ENCODE data around the gene TNK1. TPM values are rescaled to one million over a fixed set of nuclear protein-coding genes. Genes with fewer than 3 reads are reported as not detected.
"Not testable (repeated sequence)": the region's sequence is repeated elsewhere in the genome, so short reads cannot be mapped to it uniquely, and the experiment has no call there.

Gene TNK1
- total and polyA plus RNA-seq, 2 donors (not counting 3 experiments of a cell fraction or from before 2014, with no cell fraction given) = 0.22 to 0.58 TPM

DNA sequence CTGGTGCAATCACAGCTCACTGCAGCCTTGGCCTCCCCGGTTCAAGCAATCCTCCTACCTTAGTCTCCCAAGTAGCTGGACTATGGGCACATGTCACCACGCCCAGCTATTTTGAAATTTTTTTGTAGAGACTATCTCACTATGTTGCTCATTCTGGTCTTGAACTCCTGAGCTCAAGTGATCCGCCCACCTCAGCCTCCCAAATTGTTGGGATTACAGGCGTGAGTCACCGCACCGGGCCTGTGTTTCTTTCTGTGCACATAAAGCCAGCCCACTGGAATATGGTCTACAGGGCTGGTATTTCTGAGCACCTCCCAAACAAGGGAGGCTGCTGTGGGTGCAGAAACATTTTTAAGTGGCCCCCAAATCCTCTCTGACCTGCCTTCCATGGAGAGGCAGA is 17.6 kb upstream of the TNK1 start:
- H4K20me1 ChIP-seq (replicated peaks; ENCODE audit: control insufficient read depth, extremely low read depth, insufficient read depth, low read length) = no peaks in the 10 kb centered on the region
- no peaks in the 10 kb centered on the region for H3K79me2 ChIP-seq (ENCODE audit: control insufficient read depth, insufficient read depth, low read length)
- H2AFZ ChIP-seq (ENCODE audit: low read depth, low read length) = no peak overlapping the region
- H3K4me3 ChIP-seq (replicated peaks in 1 of 3; ENCODE audit: insufficient read depth in 1 of 3, low read depth in 1 of 3, low read length in 3 of 3) = no peak overlapping the region
- H3K9me1 ChIP-seq (replicated peaks; ENCODE audit: control insufficient read depth, extremely low read depth, insufficient read depth, low read length) = no peaks in the 10 kb centered on the region
- H3K9me3 ChIP-seq (replicated peaks; ENCODE audit: control insufficient read depth, insufficient read depth, low read length) = no peaks in the 10 kb centered on the region
- H3K4me1 ChIP-seq (ENCODE audit: control insufficient read depth, extremely low read depth, insufficient read depth, low read length) = no peaks in the 10 kb centered on the region
- H3K27me3 ChIP-seq (ENCODE audit: control insufficient read depth in 2 of 2, insufficient read depth in 2 of 2, low read length in 2 of 2) = peaks cover 0 to 3% of the 10 kb centered on the region in 2 experiments
- H3K4me2 ChIP-seq (ENCODE audit: insufficient read depth, low read length) = no peak overlapping the region
- no peaks in the 10 kb centered on the region for H3K36me3 ChIP-seq (ENCODE audit: control insufficient read depth in 2 of 2, extremely low read depth in 1 of 2, insufficient read depth in 2 of 2, low read length in 2 of 2)
- TF ChIP-seq POLR2AphosphoS5 (IDR thresholded peaks at IDR 0.05; ENCODE audit: insufficient read depth, low read depth, low read length) (no peak), FOS (IDR thresholded peaks at IDR 0.05; ENCODE audit: borderline replicate concordance, insufficient read depth, low read length) (no peak), EZH2 (IDR thresholded peaks at IDR 0.05; ENCODE audit: borderline replicate concordance, low read depth, low read length, severe bottlenecking) (no peak), MYC (IDR thresholded peaks at IDR 0.05; ENCODE audit: low read depth, low read length) (no peak), POLR2A (IDR thresholded peaks at IDR 0.05; ENCODE audit: low read depth, low read length) (no peak), GATA2 (IDR thresholded peaks at IDR 0.05; ENCODE audit: insufficient read depth, insufficient read length, low read depth, low read length) (no peak), JUN (IDR thresholded peaks at IDR 0.05; ENCODE audit: borderline replicate concordance, insufficient read depth, insufficient read length, low read depth) (no peak)
- TF ChIP-seq, protein P1, sequence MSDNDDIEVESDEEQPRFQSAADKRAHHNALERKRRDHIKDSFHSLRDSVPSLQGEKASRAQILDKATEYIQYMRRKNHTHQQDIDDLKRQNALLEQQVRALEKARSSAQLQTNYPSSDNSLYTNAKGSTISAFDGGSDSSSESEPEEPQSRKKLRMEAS (IDR thresholded peaks at IDR 0.05; ENCODE audit: insufficient read depth, insufficient read length) = no peak
- TF ChIP-seq, protein P2, sequence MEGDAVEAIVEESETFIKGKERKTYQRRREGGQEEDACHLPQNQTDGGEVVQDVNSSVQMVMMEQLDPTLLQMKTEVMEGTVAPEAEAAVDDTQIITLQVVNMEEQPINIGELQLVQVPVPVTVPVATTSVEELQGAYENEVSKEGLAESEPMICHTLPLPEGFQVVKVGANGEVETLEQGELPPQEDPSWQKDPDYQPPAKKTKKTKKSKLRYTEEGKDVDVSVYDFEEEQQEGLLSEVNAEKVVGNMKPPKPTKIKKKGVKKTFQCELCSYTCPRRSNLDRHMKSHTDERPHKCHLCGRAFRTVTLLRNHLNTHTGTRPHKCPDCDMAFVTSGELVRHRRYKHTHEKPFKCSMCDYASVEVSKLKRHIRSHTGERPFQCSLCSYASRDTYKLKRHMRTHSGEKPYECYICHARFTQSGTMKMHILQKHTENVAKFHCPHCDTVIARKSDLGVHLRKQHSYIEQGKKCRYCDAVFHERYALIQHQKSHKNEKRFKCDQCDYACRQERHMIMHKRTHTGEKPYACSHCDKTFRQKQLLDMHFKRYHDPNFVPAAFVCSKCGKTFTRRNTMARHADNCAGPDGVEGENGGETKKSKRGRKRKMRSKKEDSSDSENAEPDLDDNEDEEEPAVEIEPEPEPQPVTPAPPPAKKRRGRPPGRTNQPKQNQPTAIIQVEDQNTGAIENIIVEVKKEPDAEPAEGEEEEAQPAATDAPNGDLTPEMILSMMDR (IDR thresholded peaks at IDR 0.05; ENCODE audit: extremely low read depth in 1 of 2, insufficient read depth in 1 of 2, low read depth in 1 of 2, low read length in 2 of 2) = no peak
- ChIA-PET CTCF (interaction anchor here (1.1 to 1.7 kb wide), 3 partner anchors 9 to 197 kb away, joined by 3 to 9 read pairs (median 4); no protein-coding TSS in a partner anchor), POLR2A (interaction anchor here (0.6 kb wide), 1 partner anchor 184 kb away, joined by 5 read pairs; no protein-coding TSS in a partner anchor)
- dilution Hi-C loops (cut with MboI; ENCODE audit: extremely low pct_ligation_motif_present, low sequenced_read_pairs) = no loop called here
- no peak overlapping the region for H3K9ac ChIP-seq (replicated peaks; ENCODE audit: extremely low read depth, insufficient read depth, low read length)
- BruUV-seq (replicated peaks) = no TSS peak
- intact Hi-C loops (cut with micrococcal nuclease) = no loop called here
- FAIRE-seq (no peak), DNase-seq (ENCODE audit: low read depth, low spot score) (no peak)
- no peak overlapping the region for H3K27ac ChIP-seq (ENCODE audit: insufficient read depth, low read depth, low read length)

DNA sequence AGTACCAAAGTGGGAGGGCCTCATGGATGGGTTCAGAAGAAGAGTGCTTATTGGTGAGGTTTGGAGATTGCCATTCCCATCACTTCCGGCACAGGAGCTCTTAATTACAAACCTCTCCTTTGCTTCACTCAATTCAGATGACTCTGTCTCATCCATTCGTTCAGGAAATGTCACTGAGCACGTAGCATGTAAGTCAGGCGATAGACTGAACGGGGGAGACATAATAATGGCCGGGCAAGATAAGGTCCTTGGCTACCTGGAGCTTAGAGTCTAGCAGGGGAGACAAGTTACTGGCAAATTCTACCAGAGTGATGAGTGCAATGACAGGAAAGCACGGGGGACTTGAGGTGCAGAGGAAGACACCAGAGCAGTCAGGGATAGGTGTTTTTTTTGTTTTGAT is 14.9 kb upstream of the TNK1 start:
- CTCF ChIA-PET = interaction anchor here (1.3 kb wide), 1 partner anchor 10 kb away, joined by 4 read pairs; no protein-coding TSS in a partner anchor
- DNase-seq (ENCODE audit: low read depth, low spot score); H3K4me2 ChIP-seq (ENCODE audit: insufficient read depth, low read length); H3K4me3 ChIP-seq (replicated peaks in 1 of 3; ENCODE audit: insufficient read depth in 1 of 3, low read depth in 1 of 3, low read length in 3 of 3); H3K27me3 ChIP-seq (ENCODE audit: control insufficient read depth in 2 of 2, insufficient read depth in 2 of 2, low read length in 2 of 2); H3K79me2 ChIP-seq (ENCODE audit: control insufficient read depth, insufficient read depth, low read length); H3K9me3 ChIP-seq (replicated peaks; ENCODE audit: control insufficient read depth, insufficient read depth, low read length); dilution Hi-C loops (cut with MboI; ENCODE audit: extremely low pct_ligation_motif_present, low sequenced_read_pairs); H3K9ac ChIP-seq (replicated peaks; ENCODE audit: extremely low read depth, insufficient read depth, low read length); H3K27ac ChIP-seq (ENCODE audit: insufficient read depth, low read depth, low read length); POLR2A ChIA-PET; H3K4me1 ChIP-seq (ENCODE audit: control insufficient read depth, extremely low read depth, insufficient read depth, low read length); intact Hi-C loops (cut with micrococcal nuclease); H3K9me1 ChIP-seq (replicated peaks; ENCODE audit: control insufficient read depth, extremely low read depth, insufficient read depth, low read length); BruUV-seq (replicated peaks); FAIRE-seq; H2AFZ ChIP-seq (ENCODE audit: low read depth, low read length); H3K36me3 ChIP-seq (ENCODE audit: control insufficient read depth in 2 of 2, extremely low read depth in 1 of 2, insufficient read depth in 2 of 2, low read length in 2 of 2); H4K20me1 ChIP-seq (replicated peaks; ENCODE audit: control insufficient read depth, extremely low read depth, insufficient read depth, low read length): not testable (repeated sequence)
